HepG2 (cell line): ENCODE measurements around the gene KIAA2012. TPM values are rescaled to one million over a fixed set of nuclear protein-coding genes. Genes with fewer than 3 reads are reported as not detected.

ENCODE experiments used
- ATAC-seq: fragments of 200-7000 bp; cut with Tn5 transposase; 3 replicates; pipeline ENCODE4 v1.9.1; 2020; ENCODE audit warnings: mild to moderate bottlenecking, moderate library complexity
- BruUV-seq: library from RNA; stranded (reverse); fragments of 400-500 nt; replicated peaks from 2 replicates; lab custom pipeline; 2021; lab: Mats Ljungman, UMichigan
- CTCF ChIA-PET: fragments of 300-600 bp; formaldehyde crosslinking; extraction: SDS; loops from one replicate; lab custom pipeline; 2021; ENCODE audit warnings: low total read pairs, inconsistent platforms, low intra/inter-chr PET ratio; lab: Yijun Ruan, JAX
- POLR2A ChIA-PET: fragments of 350-600 bp; sonication (Branson Sonifier 250); formaldehyde crosslinking; loops from one replicate; lab custom pipeline; 2020; ENCODE audit warnings: antibody characterized with exemption, inconsistent platforms; lab: Yijun Ruan, JAX
- DNase-seq: peaks from one replicate; pipeline ENCODE4 v3.0.0-alpha.2; 2015; ENCODE audit warnings: low spot score
- FAIRE-seq: peaks from 3 replicates; lab custom pipeline; 2011; peaks lifted over from hg19 to GRCh38; lab: Jason Lieb, UNC
- H2AFZ ChIP-seq: one replicate; pipeline ENCODE4 v1.6.1; 2011; ENCODE audit warnings: low read length, inconsistent platforms
- H3K27ac ChIP-seq: fragments of 300-600 bp; 3 replicates; pipeline ENCODE4 v1.8.0; 2011; ENCODE audit warnings: mixed run types, mild to moderate bottlenecking, mixed read lengths, low read length, inconsistent platforms; ENCODE audit not compliant: insufficient read depth; ENCODE audit errors: extremely low read length
- H3K27me3 ChIP-seq, 2 experiments: fragments of 200-600 bp in 1 of 2; 2 replicates in 1 of 2; 3 replicates in 1 of 2; pipeline versions ENCODE4 v1.6.0 to v1.8.0; 2011; ENCODE audit warnings: low read length in 2 of 2, mild to moderate bottlenecking in 2 of 2, moderate library complexity in 2 of 2, inconsistent platforms in 1 of 2; ENCODE audit not compliant: insufficient read depth in 2 of 2, control insufficient read depth in 1 of 2
- H3K36me3 ChIP-seq, 2 experiments: fragments of 200-600 bp in 1 of 2; replicated peaks in 1 of 2; 2 replicates in 1 of 2; 3 replicates in 1 of 2; pipeline versions ENCODE4 v1.5.1 to v1.8.0; 2011; ENCODE audit warnings: low read length in 2 of 2, inconsistent platforms in 1 of 2; ENCODE audit not compliant: insufficient read depth in 2 of 2, control insufficient read depth in 1 of 2
- H3K4me1 ChIP-seq: 2 replicates; pipeline ENCODE4 v1.5.1; 2012; ENCODE audit warnings: low read length, inconsistent platforms; ENCODE audit not compliant: insufficient read depth
- H3K4me2 ChIP-seq: 2 replicates; pipeline ENCODE4 v1.6.0; 2011; ENCODE audit warnings: low read depth, low read length, inconsistent platforms
- H3K4me3 ChIP-seq, 3 experiments: fragments of 200-600 bp in 1 of 3; sonication (generic), shearing (Covaris generic) in 1 of 3; replicated peaks in 1 of 3; 2 replicates each; pipeline ENCODE4 v1.5.1; 2011 to 2016; ENCODE audit warnings: low read length in 3 of 3, inconsistent platforms in 2 of 3, low read depth in 2 of 3, mild to moderate bottlenecking in 2 of 3, control low read depth in 1 of 3, mixed read lengths in 1 of 3; ENCODE audit not compliant: insufficient read depth in 1 of 3
- H3K79me2 ChIP-seq: one replicate; pipeline ENCODE4 v1.6.1; 2011; ENCODE audit warnings: low read length, inconsistent platforms; ENCODE audit not compliant: insufficient read depth
- H3K9ac ChIP-seq: 2 replicates; pipeline ENCODE4 v1.6.0; 2011; ENCODE audit warnings: mild to moderate bottlenecking, low read depth, low read length, inconsistent platforms; ENCODE audit not compliant: insufficient read depth
- H3K9me3 ChIP-seq: 2 replicates; pipeline ENCODE4 v1.5.1; 2012; ENCODE audit warnings: mild to moderate bottlenecking, low read length
- H4K20me1 ChIP-seq: 2 replicates; pipeline ENCODE4 v1.6.0; 2011; ENCODE audit warnings: inconsistent platforms, mild to moderate bottlenecking, low read length, moderate library complexity; ENCODE audit not compliant: insufficient read depth
- ATM ChIP-seq: fragments of 450-650 bp; IDR thresholded peaks from 2 replicates; pipeline ENCODE4 v1.7.1; 2017; ENCODE audit warnings: mild to moderate bottlenecking, borderline replicate concordance
- ATRX ChIP-seq: sonication (generic); formaldehyde crosslinking; IDR thresholded peaks from 2 replicates; pipeline ENCODE4 v1.4.0; 2020; ENCODE audit warnings: missing genetic modification reagents, borderline replicate concordance
- CAMTA2 ChIP-seq: sonication (generic); formaldehyde crosslinking; IDR thresholded peaks from 2 replicates; pipeline ENCODE4 v1.4.0; 2020; ENCODE audit warnings: mild to moderate bottlenecking, missing genetic modification reagents, borderline replicate concordance
- GLI4 ChIP-seq: sonication (generic); formaldehyde crosslinking; IDR thresholded peaks from 2 replicates; pipeline ENCODE4 v1.5.1; 2020; ENCODE audit warnings: missing genetic modification reagents, mild to moderate bottlenecking, moderate library complexity, borderline replicate concordance
- NR3C1 ChIP-seq: sonication (generic); formaldehyde crosslinking; IDR thresholded peaks from 2 replicates; pipeline ENCODE4 v1.4.0; 2020; ENCODE audit warnings: missing genetic modification reagents
- RNF2 ChIP-seq: fragments of 450-650 bp; conservative IDR thresholded peaks from 2 replicates; pipeline ENCODE4 v1.6.1; 2016; ENCODE audit warnings: low read depth
- ZFAT ChIP-seq: sonication (generic); formaldehyde crosslinking; conservative IDR thresholded peaks from 2 replicates; pipeline ENCODE4 v1.8.1; 2023; ENCODE audit warnings: missing genetic modification reagents, inconsistent platforms
- ZNF549 ChIP-seq: sonication (generic); formaldehyde crosslinking; IDR thresholded peaks from 2 replicates; pipeline ENCODE4 v1.5.0; 2020; ENCODE audit warnings: missing genetic modification reagents
- ZSCAN9 ChIP-seq: IDR thresholded peaks from 2 replicates; pipeline ENCODE4 v1.6.1; 2016; ENCODE audit warnings: borderline replicate concordance
- WGBS: methylation state at CpG from one replicate; pipeline ENCODE4 v1.1.6; 2017; ENCODE audit warnings: low lambda C conversion rate; 5-methylcytosine and 5-hydroxymethylcytosine counted together
- in situ Hi-C: cut with HindIII; loops from 2 replicates; pipeline ENCODE4 v1.10.0; 2017; ENCODE audit warnings: low pct_unique_long_range_greater_than_20kb; ENCODE audit not compliant: extremely low pct_ligation_motif_present
- intact Hi-C: fragments of 100-400 bp; cut with micrococcal nuclease; formaldehyde crosslinking; loops from one replicate; pipeline ENCODE4 v1.10.0; 2022; ENCODE audit not compliant: unreplicated experiment
- polyA plus RNA-seq, 8 experiments: library from polyadenylated mRNA; depleted of rRNA in 3 of 8; stranded (reverse) in 7 of 8; unstranded in 1 of 8; fragments of >200 nt; fragmentation: Illumina TruSeq in 4 of 8; extraction: Trizol in 4 of 8; gene quantifications; 2 replicates each; pipeline versions ENCODE4 v1.2.1 to v1.2.3, GENCODE V29; 2011 to 2016; ENCODE audit warnings: low read depth in 4 of 8, missing spikeins in 1 of 8, mixed read lengths in 1 of 8; ENCODE audit not compliant: insufficient read depth in 1 of 8
- total RNA-seq, 5 experiments: library from RNA; depleted of rRNA; stranded (reverse); fragments of >200 nt; fragmentation: Illumina TruSeq; extraction: Trizol; gene quantifications; 2 replicates each; pipeline ENCODE4 v1.2.3, GENCODE V29; 2016; ENCODE audit warnings: low read depth in 1 of 5
- TF ChIP-seq, protein P1 (sequence below): sonication (generic); formaldehyde crosslinking; IDR thresholded peaks from 2 replicates; pipeline ENCODE4 v1.5.1; 2020; ENCODE audit warnings: mild to moderate bottlenecking, missing genetic modification reagents, moderate library complexity
- TF ChIP-seq, protein P2 (sequence below): IDR thresholded peaks from 2 replicates; pipeline ENCODE4 v1.6.1; 2016; ENCODE audit warnings: missing biosample characterization, missing genetic modification reagents, low read depth
- TF ChIP-seq, protein P3 (sequence below): sonication (generic); formaldehyde crosslinking; IDR thresholded peaks from 2 replicates; pipeline ENCODE4 v1.8.1; 2023; ENCODE audit warnings: mild to moderate bottlenecking, missing genetic modification reagents
- TF ChIP-seq, protein P4 (sequence below): sonication (generic); formaldehyde crosslinking; IDR thresholded peaks from 2 replicates; pipeline ENCODE4 v1.4.0; 2020; ENCODE audit warnings: mild to moderate bottlenecking, missing genetic modification reagents

The KIAA2012 gene
- total and polyA plus RNA-seq, 2 of the 13 experiments (the other 11 are each of a cell fraction or from before 2014, with no cell fraction given), result not detected

DNA sequence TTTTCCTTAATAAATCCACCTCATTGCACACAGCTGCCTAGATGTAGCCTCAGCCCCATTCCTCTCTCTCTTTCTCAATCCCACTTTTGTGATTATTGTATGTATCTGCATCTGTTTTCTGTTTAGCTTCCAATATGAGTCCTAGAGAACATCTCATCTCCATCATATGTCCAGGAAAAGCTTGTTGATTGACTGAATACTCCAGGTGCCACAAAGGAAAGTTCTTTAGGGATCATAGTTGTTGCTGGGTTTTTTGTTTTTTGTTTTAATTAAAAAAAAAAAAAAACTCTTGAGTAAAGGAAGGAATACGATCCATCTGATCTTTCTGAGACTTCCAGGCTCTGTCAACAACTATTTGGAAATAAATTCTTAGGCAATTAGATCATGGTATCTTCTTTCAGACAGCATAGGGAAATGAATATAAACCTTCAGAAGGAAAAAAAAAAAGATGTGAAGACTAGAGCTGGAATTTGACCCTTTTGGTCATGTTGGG, 42.5 kb downstream of the KIAA2012 start (continued):
- TF ChIP-seq, protein P1, sequence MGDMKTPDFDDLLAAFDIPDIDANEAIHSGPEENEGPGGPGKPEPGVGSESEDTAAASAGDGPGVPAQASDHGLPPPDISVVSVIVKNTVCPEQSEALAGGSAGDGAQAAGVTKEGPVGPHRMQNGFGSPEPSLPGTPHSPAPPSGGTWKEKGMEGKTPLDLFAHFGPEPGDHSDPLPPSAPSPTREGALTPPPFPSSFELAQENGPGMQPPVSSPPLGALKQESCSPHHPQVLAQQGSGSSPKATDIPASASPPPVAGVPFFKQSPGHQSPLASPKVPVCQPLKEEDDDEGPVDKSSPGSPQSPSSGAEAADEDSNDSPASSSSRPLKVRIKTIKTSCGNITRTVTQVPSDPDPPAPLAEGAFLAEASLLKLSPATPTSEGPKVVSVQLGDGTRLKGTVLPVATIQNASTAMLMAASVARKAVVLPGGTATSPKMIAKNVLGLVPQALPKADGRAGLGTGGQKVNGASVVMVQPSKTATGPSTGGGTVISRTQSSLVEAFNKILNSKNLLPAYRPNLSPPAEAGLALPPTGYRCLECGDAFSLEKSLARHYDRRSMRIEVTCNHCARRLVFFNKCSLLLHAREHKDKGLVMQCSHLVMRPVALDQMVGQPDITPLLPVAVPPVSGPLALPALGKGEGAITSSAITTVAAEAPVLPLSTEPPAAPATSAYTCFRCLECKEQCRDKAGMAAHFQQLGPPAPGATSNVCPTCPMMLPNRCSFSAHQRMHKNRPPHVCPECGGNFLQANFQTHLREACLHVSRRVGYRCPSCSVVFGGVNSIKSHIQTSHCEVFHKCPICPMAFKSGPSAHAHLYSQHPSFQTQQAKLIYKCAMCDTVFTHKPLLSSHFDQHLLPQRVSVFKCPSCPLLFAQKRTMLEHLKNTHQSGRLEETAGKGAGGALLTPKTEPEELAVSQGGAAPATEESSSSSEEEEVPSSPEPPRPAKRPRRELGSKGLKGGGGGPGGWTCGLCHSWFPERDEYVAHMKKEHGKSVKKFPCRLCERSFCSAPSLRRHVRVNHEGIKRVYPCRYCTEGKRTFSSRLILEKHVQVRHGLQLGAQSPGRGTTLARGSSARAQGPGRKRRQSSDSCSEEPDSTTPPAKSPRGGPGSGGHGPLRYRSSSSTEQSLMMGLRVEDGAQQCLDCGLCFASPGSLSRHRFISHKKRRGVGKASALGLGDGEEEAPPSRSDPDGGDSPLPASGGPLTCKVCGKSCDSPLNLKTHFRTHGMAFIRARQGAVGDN (CRISPR knock-in tag), result no peak
- TF ChIP-seq CAMTA2 (CRISPR knock-in tag), result no peak

DNA sequence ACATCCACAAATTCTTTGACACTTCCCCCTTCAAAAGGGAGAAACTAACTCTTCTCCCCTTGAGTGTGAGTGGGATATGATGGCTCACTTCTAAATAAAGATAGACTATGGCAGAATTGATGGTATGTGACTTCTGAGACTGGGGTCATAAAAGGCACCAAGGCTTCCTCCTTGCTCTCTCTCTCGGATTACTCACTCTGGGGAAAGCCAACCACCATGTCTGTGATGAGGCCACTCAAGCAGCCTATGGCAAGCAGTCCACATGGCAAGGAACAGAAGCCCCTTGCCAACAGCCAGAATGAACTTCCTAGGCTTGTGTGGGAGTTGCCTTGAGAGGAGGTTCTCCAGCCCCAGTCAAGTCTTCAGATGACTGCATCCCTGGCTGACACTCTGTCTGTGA, 43.6 kb downstream of the KIAA2012 start:
- intact Hi-C loops, result no loop called here
- no peaks in the 10 kb centered on the region for H3K9me3 ChIP-seq
- H3K9ac ChIP-seq, result no peak overlapping the region
- WGBS, result 0% methylated on average over 1 of the region's 1 CpG
- H2AFZ ChIP-seq, result no peak overlapping the region
- no peak overlapping the region for H3K4me3 ChIP-seq
- H3K27ac ChIP-seq, result no peak overlapping the region
- H3K36me3 ChIP-seq, result no peaks in the 10 kb centered on the region
- ChIA-PET CTCF (no interaction called here), POLR2A (no interaction called here)
- H3K79me2 ChIP-seq, result no peaks in the 10 kb centered on the region
- FAIRE-seq, result no peak
- no peak for DNase-seq
- ATAC-seq, result no peak
- in situ Hi-C loops, result no loop called here
- H3K4me2 ChIP-seq, result no peak overlapping the region
- H3K27me3 ChIP-seq, result no peaks in the 10 kb centered on the region; a peak in 1 of 5 replicates
- no peaks in the 10 kb centered on the region for H4K20me1 ChIP-seq
- BruUV-seq, result no TSS peak
- peaks cover 8% of the 10 kb centered on the region; the same call in 1 of the 2 replicates for H3K4me1 ChIP-seq
- TF ChIP-seq ATM (no peak), ZFAT (CRISPR knock-in tag) (no peak), ZNF549 (CRISPR knock-in tag) (no peak), ATRX (CRISPR knock-in tag) (no peak), NR3C1 (CRISPR knock-in tag) (no peak), RNF2 (no peak), GLI4 (CRISPR knock-in tag) (no peak), ZSCAN9 (CRISPR knock-in tag) (no peak)
- TF ChIP-seq, protein P2, sequence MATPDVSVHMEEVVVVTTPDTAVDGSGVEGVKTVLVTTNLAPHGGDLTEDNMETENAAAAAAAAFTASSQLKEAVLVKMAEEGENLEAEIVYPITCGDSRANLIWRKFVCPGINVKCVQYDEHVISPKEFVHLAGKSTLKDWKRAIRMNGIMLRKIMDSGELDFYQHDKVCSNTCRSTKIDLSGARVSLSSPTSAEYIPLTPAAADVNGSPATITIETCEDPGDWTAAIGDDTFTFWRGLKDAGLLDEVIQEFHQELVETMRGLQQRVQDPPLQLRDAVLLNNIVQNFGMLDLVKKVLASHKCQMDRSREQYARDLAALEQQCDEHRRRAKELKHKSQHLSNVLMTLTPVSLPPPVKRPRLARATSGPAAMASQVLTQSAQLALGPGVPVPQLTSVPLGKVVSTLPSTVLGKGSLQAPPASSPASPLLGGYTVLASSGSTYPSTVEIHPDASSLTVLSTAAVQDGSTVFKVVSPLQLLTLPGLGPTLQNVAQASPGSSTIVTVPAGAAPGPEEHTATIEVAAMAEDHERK (CRISPR knock-in tag), result no peak
- TF ChIP-seq, protein P3, sequence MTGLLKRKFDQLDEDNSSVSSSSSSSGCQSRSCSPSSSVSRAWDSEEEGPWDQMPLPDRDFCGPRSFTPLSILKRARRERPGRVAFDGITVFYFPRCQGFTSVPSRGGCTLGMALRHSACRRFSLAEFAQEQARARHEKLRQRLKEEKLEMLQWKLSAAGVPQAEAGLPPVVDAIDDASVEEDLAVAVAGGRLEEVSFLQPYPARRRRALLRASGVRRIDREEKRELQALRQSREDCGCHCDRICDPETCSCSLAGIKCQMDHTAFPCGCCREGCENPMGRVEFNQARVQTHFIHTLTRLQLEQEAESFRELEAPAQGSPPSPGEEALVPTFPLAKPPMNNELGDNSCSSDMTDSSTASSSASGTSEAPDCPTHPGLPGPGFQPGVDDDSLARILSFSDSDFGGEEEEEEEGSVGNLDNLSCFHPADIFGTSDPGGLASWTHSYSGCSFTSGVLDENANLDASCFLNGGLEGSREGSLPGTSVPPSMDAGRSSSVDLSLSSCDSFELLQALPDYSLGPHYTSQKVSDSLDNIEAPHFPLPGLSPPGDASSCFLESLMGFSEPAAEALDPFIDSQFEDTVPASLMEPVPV (CRISPR knock-in tag), result no peak
- TF ChIP-seq, protein P4, sequence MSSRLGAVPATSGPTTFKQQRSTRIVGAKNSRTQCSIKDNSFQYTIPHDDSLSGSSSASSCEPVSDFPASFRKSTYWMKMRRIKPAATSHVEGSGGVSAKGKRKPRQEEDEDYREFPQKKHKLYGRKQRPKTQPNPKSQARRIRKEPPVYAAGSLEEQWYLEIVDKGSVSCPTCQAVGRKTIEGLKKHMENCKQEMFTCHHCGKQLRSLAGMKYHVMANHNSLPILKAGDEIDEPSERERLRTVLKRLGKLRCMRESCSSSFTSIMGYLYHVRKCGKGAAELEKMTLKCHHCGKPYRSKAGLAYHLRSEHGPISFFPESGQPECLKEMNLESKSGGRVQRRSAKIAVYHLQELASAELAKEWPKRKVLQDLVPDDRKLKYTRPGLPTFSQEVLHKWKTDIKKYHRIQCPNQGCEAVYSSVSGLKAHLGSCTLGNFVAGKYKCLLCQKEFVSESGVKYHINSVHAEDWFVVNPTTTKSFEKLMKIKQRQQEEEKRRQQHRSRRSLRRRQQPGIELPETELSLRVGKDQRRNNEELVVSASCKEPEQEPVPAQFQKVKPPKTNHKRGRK (CRISPR knock-in tag), result no peak
